ENCODE results near the gene TNNC1. TPM values are rescaled to one million over a fixed set of nuclear protein-coding genes. Genes with fewer than 3 reads are reported as not detected.

TNNC1 gene
- total RNA-seq, 1 experiment from 2014 or later: 5.6 TPM

DNA sequence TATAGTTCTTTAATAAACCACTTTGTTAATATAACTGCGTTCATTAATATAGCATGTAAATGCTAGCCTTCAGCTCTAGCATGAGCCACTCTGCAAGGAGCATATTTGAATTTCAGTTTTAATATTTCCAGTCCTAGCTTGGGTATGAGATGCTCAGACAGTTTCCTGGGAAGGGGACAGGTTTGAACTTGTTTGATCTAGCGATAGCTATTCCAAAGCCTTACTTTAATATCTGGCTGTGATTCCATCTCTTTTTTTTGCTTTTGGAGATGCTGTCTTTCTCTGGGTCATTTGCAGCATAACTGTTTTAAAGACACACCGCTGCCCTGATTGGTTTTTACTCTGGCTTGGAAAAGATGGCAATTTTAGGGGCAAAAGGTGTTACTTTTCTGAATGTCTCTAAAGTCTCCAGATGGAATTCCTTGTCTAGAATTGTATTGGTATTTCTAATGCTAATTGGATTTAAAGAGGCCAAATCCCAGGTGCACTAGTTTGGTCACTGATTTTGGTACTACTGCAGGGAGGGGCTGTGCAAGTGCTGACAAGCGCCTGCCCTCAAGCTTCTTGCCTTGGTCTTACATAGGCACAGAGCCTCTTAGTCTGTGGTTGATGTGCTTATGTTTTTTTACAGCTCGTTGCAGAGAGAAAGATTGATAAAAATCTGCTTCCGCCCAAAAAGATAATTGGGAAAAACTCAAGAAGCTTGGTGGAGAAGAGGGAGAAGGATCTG, 4.4 kb upstream of the TNNC1 start:
- Mint-ChIP-seq H3K27ac (peak overlapping the region in 2 of 3 experiments; percentile 29 to 34; a peak in 2 of 7 replicates), H3K36me3 (ENCODE audit: insufficient read depth in 1 of 3, low read depth in 3 of 3) (peaks cover 29 to 56% (median 51%) of the 10 kb centered on the region in 3 experiments)
- H3K4me2 ChIP-seq (ENCODE audit: insufficient read depth, insufficient read length, low read length): no peak overlapping the region

More for the DNA sequence above, 4.4 kb upstream of the TNNC1 start:
- no peak overlapping the region; a peak in 1 of 5 replicates for H3K4me3 Mint-ChIP-seq
- TF ChIP-seq, protein P1, sequence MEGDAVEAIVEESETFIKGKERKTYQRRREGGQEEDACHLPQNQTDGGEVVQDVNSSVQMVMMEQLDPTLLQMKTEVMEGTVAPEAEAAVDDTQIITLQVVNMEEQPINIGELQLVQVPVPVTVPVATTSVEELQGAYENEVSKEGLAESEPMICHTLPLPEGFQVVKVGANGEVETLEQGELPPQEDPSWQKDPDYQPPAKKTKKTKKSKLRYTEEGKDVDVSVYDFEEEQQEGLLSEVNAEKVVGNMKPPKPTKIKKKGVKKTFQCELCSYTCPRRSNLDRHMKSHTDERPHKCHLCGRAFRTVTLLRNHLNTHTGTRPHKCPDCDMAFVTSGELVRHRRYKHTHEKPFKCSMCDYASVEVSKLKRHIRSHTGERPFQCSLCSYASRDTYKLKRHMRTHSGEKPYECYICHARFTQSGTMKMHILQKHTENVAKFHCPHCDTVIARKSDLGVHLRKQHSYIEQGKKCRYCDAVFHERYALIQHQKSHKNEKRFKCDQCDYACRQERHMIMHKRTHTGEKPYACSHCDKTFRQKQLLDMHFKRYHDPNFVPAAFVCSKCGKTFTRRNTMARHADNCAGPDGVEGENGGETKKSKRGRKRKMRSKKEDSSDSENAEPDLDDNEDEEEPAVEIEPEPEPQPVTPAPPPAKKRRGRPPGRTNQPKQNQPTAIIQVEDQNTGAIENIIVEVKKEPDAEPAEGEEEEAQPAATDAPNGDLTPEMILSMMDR (conservative IDR thresholded peaks at IDR 0.05): no peak
- Histone ChIP-seq H3K4me1 (ENCODE audit: insufficient read depth, low read length) (no peaks in the 10 kb centered on the region; the same call in 1 of the 2 replicates), H2AK5ac (ENCODE audit: insufficient read length, low read length) (no peak overlapping the region), H4K5ac (ENCODE audit: insufficient read length, low read depth, low read length) (no peak overlapping the region), H3K27me3 (ENCODE audit: insufficient read depth, low read length) (no peaks in the 10 kb centered on the region), H2BK5ac (ENCODE audit: insufficient read length, low read length) (no peak overlapping the region), H2BK20ac (ENCODE audit: low read depth, low read length, poor library complexity, severe bottlenecking) (no peak overlapping the region), H3T11ph (ENCODE audit: low read length) (no peak overlapping the region), H2AFZ (ENCODE audit: low read length) (no peak overlapping the region), H3K79me1 (ENCODE audit: insufficient read depth, low read depth, low read length, poor library complexity, severe bottlenecking) (peaks cover 5% of the 10 kb centered on the region), H3K9me3 (ENCODE audit: control insufficient read depth, low read depth, low read length) (no peaks in the 10 kb centered on the region), H3K9ac (ENCODE audit: extremely low read depth, insufficient read length, low read length) (no peak overlapping the region), H4K91ac (ENCODE audit: insufficient read length, low read depth, low read length) (no peak overlapping the region), H3K56ac (ENCODE audit: insufficient read length, low read depth, low read length) (no peak overlapping the region), H2BK120ac (ENCODE audit: low read depth, low read length, poor library complexity, severe bottlenecking) (no peak overlapping the region), H3K18ac (ENCODE audit: insufficient read length, low read depth, low read length) (no peak overlapping the region), H3K14ac (ENCODE audit: insufficient read depth, low read length) (no peak overlapping the region), H3K79me2 (ENCODE audit: insufficient read depth, low read length) (peaks cover 4% of the 10 kb centered on the region; the same call in 1 of the 2 replicates), H4K8ac (replicated peaks; ENCODE audit: insufficient read length, low read depth, low read length) (no peak overlapping the region), H3K4ac (ENCODE audit: low read depth, low read length) (no peak overlapping the region), H4K20me1 (ENCODE audit: control insufficient read depth, insufficient read depth, insufficient read length) (no peaks in the 10 kb centered on the region), H3K23ac (ENCODE audit: insufficient read length, low read depth, low read length) (no peak overlapping the region), H3K23me2 (ENCODE audit: insufficient read length, low read depth, low read length, poor library complexity, severe bottlenecking) (peaks cover 4% of the 10 kb centered on the region), H3K27ac (ENCODE audit: insufficient read length, low read depth, low read length) (no peak overlapping the region), H2BK12ac (ENCODE audit: insufficient read length, low read depth, low read length) (no peak overlapping the region), H2BK15ac (ENCODE audit: low read depth, low read length) (no peak overlapping the region)
- no peaks in the 10 kb centered on the region for H3K9me3 Mint-ChIP-seq
- no peaks in the 10 kb centered on the region; the same call in 1 of the 2 replicates for H3K27me3 Mint-ChIP-seq (ENCODE audit: low read depth)
- WGBS (ENCODE audit: extremely low coverage, insufficient read length, low lambda C conversion rate): no CpG with 5 or more reads among the region's 6 CpGs
- no peak for DNase-seq
- H3K4me1 Mint-ChIP-seq: peaks cover 29 to 43% of the 10 kb centered on the region in 2 experiments
